Omental fat pad (tissue), 4 donors: Measurements from ENCODE around the gene NKAPL. TPM values are rescaled to one million over a fixed set of nuclear protein-coding genes. Genes with fewer than 3 reads are reported as not detected.
"Not testable (repeated sequence)": the region's sequence is repeated elsewhere in the genome, so short reads cannot be mapped to it uniquely, and the experiment has no call there.

Experiments
- ATAC-seq: fragments of 150-250 bp; one replicate; pipeline ENCODE4 v1.9.1; 2016; ENCODE audit warnings: mild to moderate bottlenecking, moderate library complexity; ENCODE audit not compliant: low FRiP score
- DNase-seq: peaks from one replicate; pipeline ENCODE4 v3.0.0-alpha.2; 2019; ENCODE audit warnings: low spot score
- CTCF ChIP-seq, 3 donors: fragments of 450-650 bp; IDR thresholded peaks; one replicate each; pipeline ENCODE4 v1.5.1; 2016 to 2017; ENCODE audit warnings: antibody characterized with exemption in 3 of 3, mild to moderate bottlenecking in 3 of 3, moderate library complexity in 2 of 3
- total RNA-seq, 4 donors: library from RNA; depleted of rRNA; stranded (reverse); fragments of >200 nt; gene quantifications; one replicate each; pipeline ENCODE4 v1.1.0, GENCODE V29; 2016

NKAPL gene
- total RNA-seq, 4 donors from 2014 or later = 1.3 to 4.4 (median 2.4) TPM

DNA sequence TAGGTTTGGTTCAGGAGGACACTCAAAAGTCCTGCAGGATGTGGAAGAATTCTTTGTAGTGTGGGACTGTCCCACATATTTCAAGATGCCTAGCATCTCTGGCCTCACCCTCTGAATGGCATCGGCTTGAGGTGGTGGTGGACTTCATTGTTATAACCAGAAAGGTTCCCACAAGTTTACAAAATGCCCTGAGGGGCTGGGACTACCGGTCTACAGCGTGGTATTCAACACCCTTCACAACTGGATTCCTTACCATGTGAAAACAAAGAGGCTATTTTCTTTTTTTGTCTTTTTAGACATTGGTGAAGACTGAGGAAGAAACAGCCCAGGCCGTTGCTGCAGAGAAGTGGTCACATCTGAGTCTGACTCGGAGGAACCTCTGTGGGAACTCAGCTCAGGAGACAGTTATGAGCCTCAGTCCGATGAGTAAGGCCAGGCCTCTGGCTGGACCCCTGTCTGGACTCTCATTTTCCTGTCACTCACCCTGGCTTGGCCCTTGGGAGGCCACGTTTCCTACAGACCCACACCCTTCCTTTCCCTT lies 37.5 kb downstream of the NKAPL start:
- ATAC-seq = no peak

DNA sequence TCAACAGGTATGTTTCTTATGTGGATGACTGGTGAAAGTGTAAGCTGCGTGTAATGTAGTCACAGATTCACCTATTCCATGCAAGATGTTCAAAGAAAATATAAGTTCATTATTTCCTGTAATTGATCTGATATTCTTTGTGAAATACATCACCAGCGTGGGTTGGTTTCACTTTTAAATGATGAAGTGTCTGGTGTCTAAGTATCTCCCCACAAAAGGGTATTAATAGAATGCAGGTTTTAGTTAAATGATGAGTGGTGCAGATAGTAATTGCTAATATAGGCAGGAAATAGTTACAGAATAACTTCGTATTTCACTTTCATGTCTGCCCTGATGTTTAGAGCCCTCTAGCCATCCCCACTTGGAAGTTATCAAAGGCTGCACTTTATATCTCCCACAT lies 44.5 kb downstream of the NKAPL start:
- ATAC-seq = no peak
- DNase-seq = no peak
- TF ChIP-seq CTCF (IDR thresholded peaks at IDR 0.05) = no peak

More for the DNA sequence above, 37.5 kb downstream of the NKAPL start:
- no peak for DNase-seq
- TF ChIP-seq CTCF (IDR thresholded peaks at IDR 0.05) = no peak

GRCh38 chr6:28306363-28306762 lies 47.3 kb downstream of the NKAPL start:
- ATAC-seq, DNase-seq: not testable (repeated sequence)

Other genes starting within 250 kb of the NKAPL start
- 1 to 10 TPM in 1 of 4 donors, under 1 TPM in 2, not detected in 1; 0.38 to 1.4 (median 0.72) TPM for gene ZNF165, start 178.7 kb upstream of the NKAPL start, total RNA-seq
- gene ZSCAN16, start 134.7 kb upstream of the NKAPL start, total RNA-seq = 1 to 10 TPM; 2.8 to 6.0 (median 3.5) TPM
- gene ZKSCAN8, start 117.4 kb upstream of the NKAPL start, total RNA-seq = 10 to 100 TPM; 16.0 to 27.7 (median 17.2) TPM
- gene ZSCAN9, start 34.0 kb upstream of the NKAPL start, total RNA-seq = 10 to 100 TPM in 3 of 4 donors, 1 to 10 TPM in 1; 6.3 to 16.6 (median 12.2) TPM
- 1 to 10 TPM; 1.3 to 6.0 (median 3.2) TPM for gene ZKSCAN4, start 7.0 kb upstream of the NKAPL start, total RNA-seq
- 10 to 100 TPM; 11.4 to 19.5 (median 14.8) TPM for gene ZSCAN26, start 7.8 kb downstream of the NKAPL start, total RNA-seq
- gene PGBD1, start 22.3 kb downstream of the NKAPL start, total RNA-seq = 1 to 10 TPM; 3.0 to 5.4 (median 4.4) TPM
- 10 to 100 TPM in 2 of 4 donors, 1 to 10 TPM in 2; 1.7 to 12.7 (median 9.3) TPM for gene ZSCAN31, start 76.9 kb downstream of the NKAPL start, total RNA-seq
- 1 to 10 TPM; 2.0 to 7.7 (median 2.5) TPM for gene ZKSCAN3, start 90.7 kb downstream of the NKAPL start, total RNA-seq
- gene ZSCAN12, start 140.4 kb downstream of the NKAPL start, total RNA-seq = 1 to 10 TPM; 2.7 to 5.5 (median 4.4) TPM
- 1 to 10 TPM in 2 of 4 donors, under 1 TPM in 2; 0.60 to 2.7 (median 1.4) TPM for gene ZSCAN23, start 184.2 kb downstream of the NKAPL start, total RNA-seq